Stimulated activated CD8-positive, alpha-beta memory T cell treated with anti-CD3 and anti-CD28 coated beads, Interleukin-7, amount 100 ng/mL, for 24 hours (primary cell): ENCODE data around the gene CELA2A.
"Not testable (repeated sequence)": the region's sequence is repeated elsewhere in the genome, so short reads cannot be mapped to it uniquely, and the experiment has no call there.

Source experiments
- DNase-seq: peaks from one replicate; pipeline ENCODE4 v3.0.0-alpha.2; 2020; ENCODE audit warnings: low read depth

The CELA2A gene

DNA sequence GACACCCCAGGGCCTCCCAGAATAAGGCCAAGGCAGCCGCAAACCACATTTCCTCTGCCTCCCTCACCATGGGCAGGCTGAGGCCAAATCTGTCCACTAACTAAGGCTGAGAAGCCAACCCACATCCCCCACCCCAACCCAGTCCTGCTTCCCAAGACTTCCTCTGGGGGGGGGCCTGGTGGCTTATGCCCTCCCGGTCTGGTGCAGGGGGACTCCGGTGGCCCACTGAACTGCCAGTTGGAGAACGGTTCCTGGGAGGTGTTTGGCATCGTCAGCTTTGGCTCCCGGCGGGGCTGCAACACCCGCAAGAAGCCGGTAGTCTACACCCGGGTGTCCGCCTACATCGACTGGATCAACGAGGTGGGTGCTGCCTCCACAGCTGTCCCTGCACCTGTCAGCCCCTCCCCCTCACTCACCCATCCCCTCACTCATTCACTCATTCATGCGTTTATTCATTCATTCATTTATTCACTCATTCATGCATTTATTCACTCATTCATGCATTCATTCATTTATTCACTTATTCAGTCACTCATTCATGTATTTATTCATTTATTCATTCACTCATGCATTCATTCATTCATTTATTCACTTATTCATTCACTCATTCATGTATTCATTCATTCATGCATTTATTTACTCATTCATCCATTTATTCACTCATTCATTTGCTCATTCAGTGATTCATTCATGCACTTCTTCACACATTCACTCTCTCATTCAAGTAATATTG lies 11.0 kb upstream of the CELA2A start:
- DNase-seq: no peak

DNA sequence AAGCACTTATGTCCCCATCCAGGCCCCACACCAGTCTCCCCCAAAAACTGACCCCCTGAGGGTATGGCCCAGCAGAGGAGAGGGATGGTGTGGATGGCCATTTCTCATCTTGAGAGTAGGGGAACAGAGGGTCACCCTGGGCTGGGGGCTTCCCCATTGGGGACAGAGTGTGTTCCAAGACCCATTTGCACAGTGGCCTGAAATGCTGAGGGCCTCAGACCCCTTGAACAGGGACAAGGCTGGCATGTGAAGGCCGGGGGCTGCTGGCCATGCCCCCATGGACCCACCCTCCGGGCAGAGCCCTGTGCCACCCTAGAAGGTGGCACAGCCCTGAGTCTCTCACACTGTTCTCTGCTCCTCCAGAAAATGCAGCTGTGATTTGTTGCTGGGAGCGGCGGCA lies 10.3 kb upstream of the CELA2A start:
- no peak for DNase-seq

DNA sequence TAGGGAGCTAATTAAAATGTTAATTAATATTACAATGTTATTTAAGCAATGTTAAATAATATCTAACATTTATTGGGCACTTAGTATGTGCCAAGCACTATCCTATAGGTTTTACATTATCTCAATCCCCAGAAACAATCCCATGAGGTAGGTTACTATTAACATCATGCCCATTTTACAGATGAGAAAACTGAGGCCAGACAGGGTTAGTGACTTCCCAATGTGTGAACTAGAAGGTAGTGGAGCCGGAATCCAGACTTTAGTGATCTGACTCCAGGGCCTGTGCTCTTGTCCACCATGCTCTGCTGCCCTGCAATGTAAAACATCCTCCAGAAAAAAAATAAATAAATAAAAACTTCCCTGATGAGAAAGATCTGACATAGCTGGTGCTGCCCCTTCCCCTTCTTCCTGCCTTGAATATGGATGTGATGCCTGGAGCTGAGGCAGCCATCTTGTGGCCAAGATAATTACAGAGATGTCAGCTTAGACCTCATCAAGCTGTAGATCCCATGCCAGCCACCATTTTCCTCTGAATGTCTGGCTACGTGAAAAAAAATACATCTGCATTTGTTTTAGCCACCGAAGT lies 7.6 kb upstream of the CELA2A start:
- DNase-seq: no peak

DNA sequence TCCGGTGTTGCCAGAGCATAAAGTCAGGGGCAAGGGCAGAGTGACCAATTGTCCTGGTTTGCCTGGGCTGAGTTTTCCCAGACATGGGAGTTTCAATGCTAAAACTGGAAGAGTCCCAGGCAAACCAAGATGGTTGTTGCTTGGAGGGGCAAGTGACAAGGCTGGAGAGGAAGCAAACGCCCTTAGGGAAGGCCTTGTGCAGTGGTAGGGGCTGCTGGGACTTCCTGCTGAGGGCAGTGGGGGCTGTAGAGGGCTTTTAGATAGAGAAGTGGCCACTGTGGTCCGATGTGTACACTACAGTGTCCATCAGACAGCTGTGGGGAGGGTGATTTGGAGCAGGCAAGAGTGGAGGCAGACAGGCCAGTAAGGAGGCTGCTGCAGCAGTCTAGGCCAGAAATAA lies 7.0 kb upstream of the CELA2A start:
- DNase-seq: no peak

DNA sequence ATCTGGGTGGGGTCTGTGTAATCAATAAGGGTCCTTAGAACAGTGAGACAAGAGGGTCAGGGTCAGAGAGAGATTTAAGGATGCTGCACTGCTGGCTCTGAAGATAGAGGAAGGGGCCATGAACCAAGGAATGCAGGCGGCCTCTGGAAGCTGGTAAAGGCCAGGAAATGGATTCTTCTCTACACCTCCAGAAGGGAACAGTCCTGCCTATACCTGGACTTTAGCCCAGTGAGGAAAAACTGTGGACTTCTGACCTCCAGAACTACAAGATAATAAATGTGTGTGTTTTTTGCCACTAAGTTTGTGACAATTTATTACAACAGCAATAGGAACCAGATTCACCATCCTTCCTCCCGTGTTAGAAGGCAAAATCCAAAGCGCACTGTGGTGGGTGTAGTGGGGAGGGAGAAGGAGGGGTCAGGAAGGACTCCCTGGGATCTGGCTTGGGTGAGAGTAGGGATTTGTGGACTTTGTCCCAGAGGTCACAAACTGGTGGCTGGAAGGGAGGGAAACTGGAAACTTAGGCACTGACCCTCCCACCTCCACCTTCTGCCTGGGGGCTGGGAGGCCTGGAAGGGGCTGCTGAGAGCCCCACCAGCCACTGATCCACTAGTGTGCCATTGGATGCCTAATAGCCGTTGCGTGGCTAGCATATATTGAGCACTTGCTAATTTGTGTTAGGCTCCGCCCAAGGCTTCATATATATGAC lies 5.4 kb upstream of the CELA2A start:
- DNase-seq: no peak

DNA sequence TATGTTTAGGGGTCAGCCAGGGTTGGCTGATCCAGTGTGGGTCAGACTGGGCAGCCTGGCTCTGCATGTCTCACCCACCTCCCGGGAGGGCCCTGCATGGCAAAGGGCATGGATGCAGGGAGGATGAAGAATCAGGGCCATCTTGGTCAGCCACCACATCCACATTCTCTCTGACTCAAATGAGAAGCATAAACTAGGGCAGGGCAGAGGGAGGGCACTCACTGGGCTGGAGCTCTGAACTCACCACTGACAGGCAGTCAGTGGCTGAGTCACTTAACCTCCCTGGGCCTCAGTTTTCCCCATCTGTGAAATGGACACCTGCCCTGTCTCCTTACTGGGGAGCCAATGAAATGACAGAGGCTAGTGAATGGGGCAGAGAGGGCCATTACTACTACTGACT lies 4.3 kb upstream of the CELA2A start:
- DNase-seq: no peak

DNA sequence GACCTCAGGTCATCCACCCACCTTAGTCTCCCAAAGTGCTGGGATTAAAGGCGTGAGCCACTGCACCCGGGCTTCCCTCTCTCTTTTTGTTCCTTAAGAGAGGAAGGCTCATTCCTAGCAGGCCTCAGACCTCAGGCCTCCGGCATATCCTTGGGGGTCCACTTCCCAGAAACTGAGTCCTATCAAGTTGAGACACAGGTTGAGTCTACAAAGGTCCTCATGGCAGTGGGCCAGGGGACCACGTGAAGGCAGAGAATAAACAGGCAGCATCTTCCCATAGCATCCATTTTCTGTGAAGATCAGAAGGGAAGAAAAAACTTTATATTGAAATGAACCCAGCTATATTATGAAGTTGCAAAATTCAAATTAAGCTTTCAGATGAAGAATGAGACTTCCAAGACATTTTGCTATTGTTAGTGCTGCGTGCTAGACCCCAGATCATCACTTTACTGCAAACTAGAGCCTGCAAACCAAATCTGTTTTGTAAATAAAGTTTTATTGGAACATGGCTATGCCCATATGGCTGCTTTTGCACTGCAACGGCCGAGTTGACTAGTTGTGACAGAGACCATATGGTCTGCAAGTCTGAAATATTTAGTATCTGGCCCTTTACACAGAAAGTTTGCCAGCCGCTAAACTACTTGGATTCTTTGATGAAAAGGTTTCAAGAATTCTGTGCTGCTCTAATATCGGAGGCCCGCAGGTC lies 3.5 kb upstream of the CELA2A start:
- DNase-seq: no peak

DNA sequence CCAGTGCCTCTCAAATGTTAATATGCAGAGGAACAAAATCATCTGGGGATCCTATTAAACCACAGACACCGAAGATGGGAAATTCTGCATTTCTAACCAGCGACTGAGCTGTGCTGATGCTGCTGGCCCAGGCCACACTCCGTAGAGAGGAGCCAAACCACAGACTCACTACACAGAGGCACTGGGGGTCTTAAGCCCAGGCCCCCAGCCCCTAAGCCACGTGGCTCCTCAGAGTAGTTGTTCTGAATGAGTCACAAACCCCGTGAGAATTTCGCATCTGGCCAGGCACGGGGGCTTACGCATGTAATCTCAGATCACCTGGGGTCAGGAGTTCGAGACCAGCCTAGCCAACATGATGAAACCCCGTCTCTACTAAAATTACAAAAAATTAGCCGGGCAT lies 2.8 kb upstream of the CELA2A start:
- no peak for DNase-seq

DNA sequence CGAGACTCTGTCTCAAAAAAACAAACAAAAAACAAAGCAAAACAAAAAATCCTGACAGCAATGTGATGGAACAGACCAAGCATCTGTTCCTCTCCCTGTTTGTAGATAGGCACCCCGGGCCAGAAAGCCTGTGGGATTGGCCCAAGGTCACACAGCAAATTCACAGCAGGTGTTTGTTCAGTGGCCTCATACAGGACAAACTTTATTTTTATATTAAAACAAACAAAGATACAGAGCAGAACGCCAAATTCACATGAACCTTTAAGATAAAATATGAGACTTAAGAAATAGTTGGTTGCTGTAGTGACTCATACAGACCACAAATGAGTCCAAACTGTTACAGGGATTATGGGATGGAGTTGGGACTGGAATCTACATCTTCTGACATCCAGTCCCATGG lies 2.3 kb upstream of the CELA2A start:
- no peak for DNase-seq

DNA sequence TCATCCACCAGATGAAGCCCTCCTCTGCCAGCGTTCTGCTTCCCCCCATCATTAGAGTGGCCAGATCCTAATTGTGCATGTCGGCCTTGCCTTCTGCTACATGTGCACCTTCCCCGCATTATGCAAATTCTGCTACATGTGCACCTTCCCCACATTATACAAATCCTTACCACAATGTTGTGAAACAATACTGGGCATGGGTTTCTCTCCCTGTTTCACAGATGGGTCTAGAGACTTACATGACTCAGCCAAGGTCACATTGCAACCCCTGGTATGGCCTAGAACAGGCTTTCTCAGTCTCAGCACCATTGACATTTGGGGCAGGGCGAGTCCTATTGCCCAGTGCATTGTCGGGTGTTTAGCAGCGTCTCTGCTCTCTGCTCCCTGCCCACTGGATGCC lies 1.0 kb upstream of the CELA2A start:
- DNase-seq: no peak

DNA sequence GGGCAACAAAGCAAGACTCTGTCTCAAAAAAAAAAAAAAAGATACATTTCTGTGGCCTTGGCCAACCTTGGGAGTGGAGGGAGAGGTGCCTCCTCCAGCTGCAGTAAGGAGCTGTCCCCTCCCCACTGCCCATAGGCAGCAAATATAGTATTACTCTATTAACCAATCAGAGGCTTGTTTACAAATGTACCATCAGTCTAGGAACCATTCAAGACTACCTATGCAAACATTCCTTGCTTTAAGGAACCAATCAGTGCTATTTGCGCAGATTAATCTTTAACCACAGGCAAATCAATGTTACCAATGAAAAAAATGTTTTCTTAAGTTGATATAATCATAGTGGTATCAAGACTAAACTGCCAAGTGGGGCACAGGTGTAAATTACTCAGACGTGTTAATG lies 1.1 kb downstream of the CELA2A start:
- no peak for DNase-seq

DNA sequence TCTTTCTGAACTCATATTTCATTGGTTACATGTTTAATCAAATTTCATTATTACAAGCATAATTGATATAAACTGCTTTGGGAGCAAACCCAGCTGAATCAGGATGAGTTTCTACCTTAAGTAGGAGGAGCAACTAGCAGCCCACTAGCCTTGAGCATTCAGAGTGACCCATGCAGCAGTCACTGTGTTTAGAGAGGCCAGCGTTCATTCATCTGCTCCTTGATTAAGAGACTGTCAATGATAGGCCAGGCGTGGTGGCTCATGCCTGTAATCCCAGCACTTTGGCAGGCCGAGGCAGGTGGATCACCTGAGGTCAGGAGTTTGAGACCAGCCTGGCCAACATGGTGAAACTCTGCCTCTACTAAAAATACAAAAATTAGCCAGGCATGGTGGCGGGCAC lies 1.9 kb downstream of the CELA2A start:
- DNase-seq: not testable (repeated sequence)

DNA sequence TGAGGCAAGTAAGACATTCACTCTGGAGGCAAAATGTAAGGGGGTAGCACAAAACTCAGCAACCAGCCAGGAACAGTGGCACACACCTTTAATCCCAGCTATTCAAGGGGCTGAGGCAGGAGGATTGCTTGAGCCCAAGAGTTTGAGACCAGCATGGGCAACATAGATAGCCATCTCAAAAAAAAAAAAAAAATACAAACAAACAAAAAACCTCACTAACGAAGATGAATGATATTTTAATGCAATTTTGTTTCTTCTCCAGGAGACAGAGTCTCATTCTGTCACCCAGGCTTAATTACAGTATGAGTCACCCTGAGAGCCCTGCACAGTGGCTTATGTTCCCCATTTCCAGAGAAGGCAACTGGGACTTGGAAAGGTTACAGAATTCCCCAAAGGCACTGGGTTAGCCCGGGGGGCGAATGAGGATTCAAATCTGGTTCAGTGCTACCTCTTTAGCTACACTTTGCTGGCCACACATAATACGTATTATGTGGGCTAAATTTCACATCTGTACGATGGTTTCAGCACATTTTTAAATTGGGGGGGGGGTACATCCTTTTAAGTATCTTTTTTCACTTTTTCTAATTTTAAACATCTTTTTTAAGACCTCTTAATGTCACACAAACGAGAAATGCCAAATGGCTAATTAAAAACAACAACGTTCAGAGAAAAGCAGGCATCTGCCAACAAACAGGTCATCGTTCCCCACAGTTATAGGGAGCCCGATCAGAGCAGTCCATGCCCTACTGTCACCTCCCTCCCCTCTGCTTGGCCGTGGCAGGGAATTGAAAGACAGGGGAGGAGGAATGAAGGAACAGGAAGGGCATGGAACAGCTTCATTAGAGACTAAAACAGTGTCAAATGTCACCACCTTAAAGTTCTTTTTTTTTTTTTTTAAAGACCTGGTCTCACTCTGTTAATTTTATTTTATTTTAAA lies 3.5 kb downstream of the CELA2A start:
- no peak for DNase-seq

DNA sequence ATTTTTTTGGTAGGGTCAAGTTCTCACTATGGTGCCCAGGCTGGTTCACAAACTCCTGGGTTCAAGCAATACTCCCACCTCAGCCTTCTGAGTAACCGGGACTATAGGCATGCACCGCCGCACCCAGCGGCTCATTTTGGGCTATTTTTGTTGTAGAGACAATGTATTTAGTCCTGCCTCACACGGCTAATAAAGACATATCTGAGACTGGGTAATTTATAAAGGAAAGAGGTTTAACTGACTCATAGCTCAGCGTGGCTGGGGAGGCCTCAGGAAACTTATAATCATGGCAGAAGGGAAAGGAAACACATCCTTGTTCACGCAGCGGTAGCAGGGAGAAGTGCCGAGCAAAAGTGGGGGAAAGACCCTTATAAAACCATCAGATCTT lies 4.2 kb downstream of the CELA2A start:
- no peak for DNase-seq

DNA sequence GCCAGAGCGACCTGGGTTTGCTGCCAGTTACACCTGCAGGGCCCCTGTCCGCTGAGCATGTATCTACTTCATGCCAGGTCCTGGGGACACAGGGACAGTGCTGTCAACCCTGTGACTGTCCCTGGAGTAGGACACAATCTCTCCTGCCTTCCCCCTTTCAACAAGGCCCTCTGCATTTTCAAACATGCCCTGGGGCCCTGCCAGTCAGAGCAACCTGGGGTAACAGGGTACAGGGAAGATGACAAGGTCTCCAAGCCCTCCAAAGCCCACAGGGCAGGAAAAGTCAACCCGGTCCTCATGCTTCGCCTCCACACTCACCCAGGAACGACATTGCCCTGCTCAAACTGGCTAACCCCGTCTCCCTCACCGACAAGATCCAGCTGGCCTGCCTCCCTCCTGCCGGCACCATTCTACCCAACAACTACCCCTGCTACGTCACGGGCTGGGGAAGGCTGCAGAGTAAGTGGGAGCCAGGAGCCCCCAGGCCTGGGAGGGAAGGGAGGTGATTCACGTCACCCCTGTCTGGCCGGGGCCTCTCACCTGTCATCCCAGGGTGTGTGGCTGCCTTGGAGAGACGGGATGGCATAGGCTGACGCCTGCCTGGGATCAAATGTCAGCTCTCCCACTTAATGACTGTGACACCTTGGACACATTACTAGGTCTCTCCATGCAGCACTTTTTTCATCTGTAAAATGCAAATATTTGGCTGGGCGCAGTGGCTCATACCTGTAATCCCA lies 6.7 kb downstream of the CELA2A start:
- DNase-seq: not testable (repeated sequence)

DNA sequence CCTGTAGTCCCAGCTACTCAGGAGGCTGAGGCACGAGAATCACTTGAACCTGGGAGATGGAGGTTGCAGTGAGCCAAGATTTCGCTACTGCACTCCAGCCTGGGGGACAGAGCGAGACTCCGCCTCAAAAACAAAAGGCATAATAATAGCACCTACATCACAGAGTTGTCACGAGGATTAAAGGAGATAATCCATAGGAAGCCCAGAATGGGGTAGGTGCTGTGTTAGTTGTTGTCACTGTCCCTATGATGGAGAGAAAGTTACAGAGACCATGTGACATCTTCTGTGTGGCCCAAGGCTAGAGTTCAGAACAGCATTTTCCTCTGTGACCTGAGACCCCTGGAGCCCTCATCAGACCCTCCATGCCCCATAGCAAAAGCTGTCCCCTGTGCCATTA lies 7.4 kb downstream of the CELA2A start:
- not testable (repeated sequence) for DNase-seq

DNA sequence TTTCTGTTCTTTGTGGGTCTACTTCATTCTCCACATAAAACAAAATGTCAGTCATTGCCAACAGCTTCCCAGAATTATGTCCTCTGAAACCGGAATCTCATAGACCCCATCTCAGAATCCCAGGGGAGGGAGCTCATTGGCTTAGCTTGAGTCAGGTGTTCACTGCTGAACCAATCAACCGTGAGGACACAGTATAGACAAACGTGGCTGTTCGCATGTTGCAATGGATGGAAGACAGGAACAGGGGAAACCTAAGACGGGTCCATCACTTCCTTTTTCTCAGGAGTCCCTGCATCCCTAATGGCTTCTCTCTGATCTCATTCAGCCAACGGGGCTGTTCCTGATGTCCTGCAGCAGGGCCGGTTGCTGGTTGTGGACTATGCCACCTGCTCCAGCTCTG lies 9.1 kb downstream of the CELA2A start:
- no peak for DNase-seq

DNA sequence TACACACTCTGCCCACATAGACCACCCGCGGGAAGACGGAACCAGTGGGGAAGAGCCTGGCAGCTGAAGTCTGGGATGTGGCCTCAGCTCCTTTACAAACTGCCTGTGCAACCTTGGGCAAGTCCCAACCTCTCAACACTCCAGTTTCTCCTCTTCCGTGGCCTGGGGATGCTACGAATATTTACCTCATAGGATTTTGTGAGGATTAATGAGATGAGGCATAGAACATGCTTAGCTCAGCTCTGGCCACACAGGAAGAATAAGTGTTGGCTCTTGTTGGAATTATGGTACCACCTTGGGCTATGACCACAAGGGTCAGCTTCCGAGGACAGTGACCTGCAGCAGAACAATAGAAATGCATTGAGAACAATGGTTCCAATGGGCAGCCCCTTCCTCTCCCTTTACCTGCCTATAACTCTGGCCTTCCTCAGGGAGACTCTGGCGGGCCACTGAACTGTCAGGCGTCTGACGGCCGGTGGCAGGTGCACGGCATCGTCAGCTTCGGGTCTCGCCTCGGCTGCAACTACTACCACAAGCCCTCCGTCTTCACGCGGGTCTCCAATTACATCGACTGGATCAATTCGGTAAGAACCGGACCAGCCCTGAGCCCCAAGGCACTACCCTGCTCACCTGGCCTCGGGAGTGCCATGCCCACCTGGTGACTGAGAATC lies 10.6 kb downstream of the CELA2A start:
- not testable (repeated sequence) for DNase-seq

DNA sequence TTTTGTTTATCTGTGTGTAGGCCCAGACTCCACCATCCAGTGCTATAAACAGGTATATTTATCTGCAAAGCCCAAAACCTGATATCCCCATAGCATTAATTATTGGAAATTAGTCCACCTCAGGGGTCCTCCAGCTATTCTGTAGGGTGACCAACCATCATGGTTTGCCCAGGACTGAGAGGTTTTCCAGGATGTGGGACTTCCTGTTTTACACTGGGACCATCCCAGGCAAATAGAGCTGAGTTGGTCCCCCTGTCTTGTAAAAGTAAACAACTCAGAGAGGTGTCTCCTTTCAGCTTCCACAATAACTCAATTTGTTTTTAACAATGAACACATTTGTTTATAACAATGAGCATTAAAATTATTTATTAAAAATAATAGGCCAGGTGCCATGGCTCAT lies 11.6 kb downstream of the CELA2A start:
- no peak for DNase-seq

DNA sequence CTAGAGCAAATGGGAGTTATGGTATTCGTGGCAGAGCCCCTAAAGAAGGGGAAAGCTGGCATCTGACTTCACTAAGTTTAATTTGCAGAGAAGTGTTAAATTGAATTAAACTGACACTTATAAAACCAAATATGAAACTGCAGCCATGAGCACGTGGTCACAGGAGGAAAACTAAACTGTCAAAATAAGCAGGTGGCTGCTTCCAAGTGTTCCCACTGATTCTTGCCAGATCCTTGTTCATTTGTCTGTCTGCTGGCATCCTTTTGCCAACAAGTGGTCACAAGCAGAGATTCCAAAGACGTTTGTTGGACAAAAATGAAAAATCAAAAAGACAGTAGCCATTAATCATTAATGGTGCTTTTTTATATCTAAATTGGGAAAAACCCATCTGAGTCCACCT lies 12.8 kb downstream of the CELA2A start:
- no peak for DNase-seq
